K562 (cell line): ENCODE data around the gene HMOX2. TPM values are rescaled to one million over a fixed set of nuclear protein-coding genes. Genes with fewer than 3 reads are reported as not detected.

Experiments used
- ATAC-seq: fragments of 200-7000 bp; cut with Tn5 transposase; 3 replicates; pipeline ENCODE4 v1.9.1; 2020; ENCODE audit warnings: moderate library complexity
- BruUV-seq: library from RNA; stranded (reverse); fragments of 400-500 nt; replicated peaks from 2 replicates; lab custom pipeline; 2021; lab: Mats Ljungman, UMichigan
- CTCF ChIA-PET: fragments of 300-600 bp; formaldehyde crosslinking; extraction: SDS; loops from one replicate; lab custom pipeline; 2021; ENCODE audit warnings: low intra/inter-chr PET ratio; lab: Yijun Ruan, JAX
- POLR2A ChIA-PET: fragments of 300-600, 350-650 bp; sonication (Branson Sonifier 250); formaldehyde crosslinking; extraction: SDS; loops from one replicate; lab custom pipeline; 2021; ENCODE audit warnings: antibody characterized with exemption, inconsistent platforms; lab: Yijun Ruan, JAX
- DNase-seq, 4 experiments: peaks; one replicate each; pipeline versions ENCODE4 v3.0.0 to v3.0.0-alpha.2; 2011 to 2018; ENCODE audit warnings: low spot score in 3 of 4, mixed read lengths in 3 of 4; ENCODE audit errors: extremely low read depth in 1 of 4
- FAIRE-seq: peaks from 2 replicates; lab custom pipeline; 2011; peaks lifted over from hg19 to GRCh38; lab: Jason Lieb, UNC
- H2AFZ ChIP-seq: 2 replicates; pipeline ENCODE4 v1.6.0; 2011; ENCODE audit warnings: low read depth, low read length, control low read depth, inconsistent platforms
- H3K27ac ChIP-seq: fragments of 200-600 bp; 3 replicates; pipeline ENCODE4 v1.8.0; 2011; ENCODE audit warnings: low read depth, mild to moderate bottlenecking, control low read depth, inconsistent platforms, low read length, moderate library complexity, mixed read lengths; ENCODE audit errors: extremely low read depth
- H3K27me3 ChIP-seq, 2 experiments: fragments of 300-600 bp in 1 of 2; 2 replicates in 1 of 2; 3 replicates in 1 of 2; pipeline versions ENCODE4 v1.6.0 to v1.8.0; 2011; ENCODE audit warnings: inconsistent platforms in 2 of 2, low read length in 2 of 2, mild to moderate bottlenecking in 1 of 2, mixed read lengths in 1 of 2, moderate library complexity in 1 of 2; ENCODE audit not compliant: control insufficient read depth in 2 of 2, insufficient read depth in 2 of 2
- H3K36me3 ChIP-seq: fragments of 300-600 bp; 3 replicates; pipeline ENCODE4 v1.8.0; 2011; ENCODE audit warnings: mild to moderate bottlenecking, low read length, inconsistent platforms; ENCODE audit not compliant: control insufficient read depth, insufficient read depth
- H3K4me1 ChIP-seq, 2 experiments: fragments of 200-600 bp in 1 of 2; replicated peaks in 1 of 2; 2 replicates in 1 of 2; 3 replicates in 1 of 2; pipeline versions ENCODE4 v1.5.1 to v1.8.0; 2011; ENCODE audit warnings: inconsistent platforms in 2 of 2, low read length in 2 of 2, mild to moderate bottlenecking in 1 of 2, mixed read lengths in 1 of 2, moderate library complexity in 1 of 2; ENCODE audit not compliant: control insufficient read depth in 2 of 2, insufficient read depth in 2 of 2
- H3K4me2 ChIP-seq: 2 replicates; pipeline ENCODE4 v1.6.1; 2011; ENCODE audit warnings: low read length, control low read depth, inconsistent platforms, mixed read lengths; ENCODE audit not compliant: insufficient read depth
- H3K4me3 ChIP-seq: fragments of 200-600 bp; sonication (generic), shearing (Covaris generic); 2 replicates; pipeline ENCODE4 v1.5.1; 2016; ENCODE audit warnings: control low read depth, inconsistent platforms
- H3K79me2 ChIP-seq: fragments of 200-600 bp; 3 replicates; pipeline ENCODE4 v1.8.0; 2011; ENCODE audit warnings: low read length, inconsistent platforms; ENCODE audit not compliant: control insufficient read depth, insufficient read depth
- H3K9ac ChIP-seq, 2 experiments: 2 replicates each; pipeline versions ENCODE4 v1.6.0 to v1.6.1; 2011; ENCODE audit warnings: low read depth in 2 of 2, low read length in 2 of 2, control low read depth in 1 of 2, inconsistent platforms in 1 of 2, mild to moderate bottlenecking in 1 of 2, mixed read lengths in 1 of 2; ENCODE audit not compliant: insufficient read depth in 1 of 2
- H3K9me1 ChIP-seq: one replicate; pipeline ENCODE4 v1.6.0; 2011; ENCODE audit warnings: inconsistent platforms, mild to moderate bottlenecking, low read length, moderate library complexity; ENCODE audit not compliant: control insufficient read depth, insufficient read depth
- H3K9me3 ChIP-seq: replicated peaks from 2 replicates; pipeline ENCODE4 v1.5.1; 2011; ENCODE audit warnings: low read depth, low read length, inconsistent platforms; ENCODE audit not compliant: control insufficient read depth, insufficient read depth
- H4K20me1 ChIP-seq: replicated peaks from 2 replicates; pipeline ENCODE4 v1.6.1; 2011; ENCODE audit warnings: low read length, inconsistent platforms, mixed read lengths; ENCODE audit not compliant: control insufficient read depth, insufficient read depth
- BHLHE40 ChIP-seq: IDR thresholded peaks from 2 replicates; pipeline ENCODE4 v1.6.1; 2011; ENCODE audit warnings: low read length, improper control_type of control experiment
- DIDO1 ChIP-seq: fragments of 450-650 bp; IDR thresholded peaks from 2 replicates; pipeline ENCODE4 v1.6.1; 2016; ENCODE audit warnings: low read depth, missing biosample characterization, missing genetic modification characterization
- FUS ChIP-seq: fragments of 200-400 bp; formaldehyde crosslinking; optimal IDR thresholded peaks from 2 replicates; pipeline ENCODE3; 2017; ENCODE audit warnings: low read depth, low read length
- GMEB1 ChIP-seq: fragments of 250-450 bp; sonication (Bioruptor Pico); IDR thresholded peaks from 2 replicates; pipeline ENCODE4 v1.4.0; 2020; ENCODE audit warnings: mild to moderate bottlenecking
- GTF3C2 ChIP-seq: IDR thresholded peaks from 3 replicates; pipeline ENCODE4 v1.6.1; 2011; ENCODE audit warnings: borderline replicate concordance, mild to moderate bottlenecking, moderate library complexity; ENCODE audit not compliant: insufficient read length; ENCODE audit errors: extremely low read depth
- MCM2 ChIP-seq: fragments of 450-650 bp; IDR thresholded peaks from 2 replicates; pipeline ENCODE4 v1.6.1; 2017; ENCODE audit warnings: low read depth, mild to moderate bottlenecking
- NFIC ChIP-seq: fragments of 450-650 bp; IDR thresholded peaks from 2 replicates; pipeline ENCODE4 v1.6.1; 2017; ENCODE audit warnings: mild to moderate bottlenecking, inconsistent platforms
- SUPT5H ChIP-seq: fragments of 450-650 bp; IDR thresholded peaks from 2 replicates; pipeline ENCODE4 v1.6.1; 2016
- XRCC5 ChIP-seq: fragments of 200-400 bp; formaldehyde crosslinking; IDR thresholded peaks from 2 replicates; pipeline ENCODE4 v1.6.1; 2017; ENCODE audit warnings: low read depth, mild to moderate bottlenecking, low read length
- ZFX ChIP-seq: sonication (generic); formaldehyde crosslinking; IDR thresholded peaks from 2 replicates; pipeline ENCODE4 v1.8.0; 2022; ENCODE audit warnings: mild to moderate bottlenecking, missing genetic modification reagents, moderate library complexity
- ZNF175 ChIP-seq: fragments of 200-800 bp; sonication (Bioruptor generic); IDR thresholded peaks from 2 replicates; pipeline ENCODE4 v1.6.1; 2016; ENCODE audit warnings: low read depth, mild to moderate bottlenecking, missing genetic modification characterization, missing compliant biosample characterization
- WGBS: fragments of 100-300 bp; shearing (Covaris generic); methylation state at CpG from one replicate; pipeline ENCODE4 v1.1.6; 2016; ENCODE audit warnings: low coverage, mixed read lengths; ENCODE audit not compliant: insufficient coverage; ENCODE audit errors: missing lambda C conversion rate; 5-methylcytosine and 5-hydroxymethylcytosine counted together
- in situ Hi-C: fragments of 300-500 bp; cut with MboI; formaldehyde crosslinking; loops from 4 replicates; pipeline ENCODE4 v1.15.0; 2018; ENCODE audit warnings: inconsistent platforms, mixed read lengths
- intact Hi-C: fragments of 100-400 bp; cut with micrococcal nuclease; formaldehyde crosslinking; loops from 2 replicates; pipeline ENCODE4 v1.14.2; 2022
- polyA plus RNA-seq, 8 experiments: library from polyadenylated mRNA; depleted of rRNA in 4 of 8; stranded (reverse) in 5 of 8; unstranded in 3 of 8; fragments of >200 nt; fragmentation: Nextera tagmentation in 2 of 8; fragmentation: Illumina TruSeq in 1 of 8; extraction: Ambion mirVana in 2 of 8; extraction: Trizol in 1 of 8; gene quantifications; 2 replicates each; pipeline versions ENCODE4 v1.2.1 to v1.2.3, GENCODE V29; 2011 to 2014; ENCODE audit warnings: inconsistent platforms in 1 of 8, missing spikeins in 1 of 8
- total RNA-seq, 7 experiments: library from RNA; depleted of rRNA in 6 of 7; stranded (reverse); fragments of >200 nt in 6 of 7; fragmentation: Illumina TruSeq in 2 of 7; extraction: Trizol in 2 of 7; gene quantifications; 2 replicates each; pipeline versions ENCODE4 v1.2.1 to v1.2.3, GENCODE V29; 2011 to 2021; ENCODE audit warnings: low replicate concordance in 1 of 7

The HMOX2 gene
- total and polyA plus RNA-seq, 9 of the 15 experiments (the other 6 are each of a cell fraction or from before 2014, with no cell fraction given): 26.8 to 87.4 (median 57.4) TPM

GRCh38 chr16:4544473-4544872 lies 68.3 kb downstream of the HMOX2 start:
- WGBS: 1% methylated on average over 8 of the region's 8 CpGs
- CTCF ChIA-PET: no interaction called here
- Histone ChIP-seq H3K4me2 (no peak overlapping the region), H3K9me3 (no peaks in the 10 kb centered on the region; the same call in none of the 2 replicates), H3K36me3 (no peaks in the 10 kb centered on the region), H3K9me1 (no peaks in the 10 kb centered on the region), H4K20me1 (no peaks in the 10 kb centered on the region), H3K27me3 (peaks cover 27 to 39% of the 10 kb centered on the region in 2 experiments; a peak in 4 of 5 replicates), H3K79me2 (no peaks in the 10 kb centered on the region), H3K4me3 (no peak overlapping the region), H2AFZ (no peak overlapping the region), H3K4me1 (no peaks in the 10 kb centered on the region), H3K9ac (no peak overlapping the region), H3K27ac (no peak overlapping the region)
- TF ChIP-seq MCM2 (no peak), NFIC (peak; percentile 84), BHLHE40 (0 out of 2 replicates have a peak, but pooled peaks have one; percentile 9)
- ATAC-seq: no peak
- POLR2A ChIA-PET: interaction anchor here (1.0 kb wide), 1 partner anchor 9 kb away, joined by 3 read pairs; no protein-coding TSS in a partner anchor
- in situ Hi-C loops (no loop called here), intact Hi-C loops (no loop called here)
- no peak for DNase-seq
- no peak for FAIRE-seq
- BruUV-seq: no TSS peak

- no TSS peak for BruUV-seq
- ATAC-seq: no peak
- Histone ChIP-seq H3K9me3 (no peaks in the 10 kb centered on the region), H3K9ac (no peak overlapping the region), H3K27me3 (peaks cover 35 to 64% of the 10 kb centered on the region in 2 experiments), H3K27ac (no peak overlapping the region), H2AFZ (no peak overlapping the region; the same call in 1 of the 2 replicates), H3K79me2 (no peaks in the 10 kb centered on the region), H3K4me3 (no peak overlapping the region), H3K9me1 (no peaks in the 10 kb centered on the region), H3K36me3 (no peaks in the 10 kb centered on the region), H4K20me1 (no peaks in the 10 kb centered on the region), H3K4me2 (no peak overlapping the region), H3K4me1 (no peaks in the 10 kb centered on the region)
- in situ Hi-C loops: no loop called here
- ChIA-PET POLR2A (interaction anchor here (0.6 to 1.2 kb wide), 3 partner anchors 9 to 1394 kb away, joined by 3 read pairs; no protein-coding TSS in a partner anchor), CTCF (interaction anchor here (0.6 to 1.3 kb wide), 2 partner anchors 41 to 70 kb away, joined by 3 to 5 read pairs; no protein-coding TSS in a partner anchor)
- peak in 1 of 4 experiments; percentile 2 for DNase-seq
- intact Hi-C loops: no loop called here
- WGBS: 13% methylated on average over 13 of the region's 13 CpGs
- no peak for FAIRE-seq
- no peak for TF ChIP-seq XRCC5
- no peak for TF ChIP-seq GTF3C2
- no peak for TF ChIP-seq GMEB1 (CRISPR knock-in tag)
- TF ChIP-seq ZFX (CRISPR knock-in tag): no peak
- no peak for TF ChIP-seq DIDO1 (tag)
- no peak for TF ChIP-seq FUS
- no peak for TF ChIP-seq ZNF175 (CRISPR knock-in tag)
- no peak for TF ChIP-seq SUPT5H
Observed at GRCh38 chr16:4548124-4548523, 71.9 kb downstream of the HMOX2 start.
